GM19043 (cell line): ENCODE results near the gene CAAP1.
"Not testable (repeated sequence)": the region's sequence is repeated elsewhere in the genome, so short reads cannot be mapped to it uniquely, and the experiment has no call there.

Source experiments
- ATAC-seq: cut with Tn5 transposase; IDR thresholded peaks from one replicate; pipeline ENCODE4 v1.9.1; 2021; ENCODE audit warnings: low read depth; ENCODE audit not compliant: unreplicated experiment

CAAP1 gene

DNA sequence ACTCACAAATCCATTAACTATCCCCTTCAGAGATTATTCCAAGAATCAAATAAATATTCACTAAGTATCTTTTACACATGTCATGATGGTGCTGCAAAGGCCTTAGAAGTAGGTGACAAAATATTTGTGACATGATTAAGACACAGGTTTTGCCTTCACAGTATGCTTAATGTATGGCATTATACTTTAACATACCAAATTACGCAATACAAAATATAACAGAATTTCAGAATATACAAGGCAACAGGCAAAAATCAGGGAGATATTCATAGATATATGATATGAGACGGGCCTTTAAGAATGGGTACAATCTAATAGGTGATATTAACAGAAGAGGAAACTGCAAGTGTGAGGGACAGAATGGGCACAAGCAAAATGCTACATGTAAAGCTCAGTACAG lies 41.6 kb downstream of the CAAP1 start:
- no peak for ATAC-seq

GRCh38 chr9:26833792-26834191 lies 58.8 kb downstream of the CAAP1 start:
- ATAC-seq: no peak

DNA sequence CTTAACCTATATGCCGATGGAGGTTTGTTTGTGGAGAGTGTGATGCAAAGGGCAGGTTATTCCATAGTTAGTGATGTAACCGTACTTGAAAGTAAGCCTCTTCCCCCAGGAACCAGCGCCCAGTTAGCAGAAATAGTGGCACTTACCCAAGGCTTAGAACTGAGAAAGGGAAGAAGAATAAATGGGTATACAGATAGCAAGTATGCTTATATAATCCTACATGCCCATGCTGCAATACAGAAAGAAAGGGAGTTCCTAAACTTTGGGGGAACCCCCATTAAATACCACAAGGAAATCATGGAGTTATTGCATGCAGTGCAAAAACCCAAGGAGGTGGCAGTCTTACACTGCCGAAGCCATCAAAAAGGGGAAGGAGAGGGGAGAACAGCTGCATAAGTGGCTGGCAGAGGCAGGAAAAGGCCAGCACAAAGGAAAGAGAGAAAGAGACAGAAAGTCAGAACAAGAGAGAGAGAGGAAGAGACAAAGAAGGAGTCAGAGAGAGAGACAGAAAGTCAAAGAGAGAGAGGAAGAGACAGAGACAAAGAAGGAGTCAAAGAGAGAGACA lies 64.1 kb downstream of the CAAP1 start:
- ATAC-seq: not testable (repeated sequence)

- no peak for ATAC-seq
Measured at GRCh38 chr9:26814799-26815198, 77.8 kb downstream of the CAAP1 start.

DNA sequence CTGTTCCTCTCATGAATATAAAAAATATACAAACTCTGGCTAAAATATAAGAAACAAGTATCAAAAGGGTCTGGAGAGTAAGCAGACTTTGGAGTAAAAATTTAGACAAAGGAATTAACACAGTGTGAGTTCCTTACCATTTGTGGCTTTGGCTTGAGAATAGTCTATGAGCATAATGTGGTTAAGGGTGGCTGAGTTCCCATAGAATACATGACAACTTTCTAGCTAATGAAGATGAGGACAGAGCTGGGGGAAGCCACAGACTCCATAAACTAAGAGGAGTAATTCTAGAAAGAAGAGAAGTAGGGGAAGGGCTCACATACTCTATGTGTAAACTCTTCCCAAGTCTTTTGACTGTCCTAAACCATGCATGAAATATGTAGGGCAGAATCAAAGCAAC lies 79.4 kb downstream of the CAAP1 start:
- no peak for ATAC-seq

DNA sequence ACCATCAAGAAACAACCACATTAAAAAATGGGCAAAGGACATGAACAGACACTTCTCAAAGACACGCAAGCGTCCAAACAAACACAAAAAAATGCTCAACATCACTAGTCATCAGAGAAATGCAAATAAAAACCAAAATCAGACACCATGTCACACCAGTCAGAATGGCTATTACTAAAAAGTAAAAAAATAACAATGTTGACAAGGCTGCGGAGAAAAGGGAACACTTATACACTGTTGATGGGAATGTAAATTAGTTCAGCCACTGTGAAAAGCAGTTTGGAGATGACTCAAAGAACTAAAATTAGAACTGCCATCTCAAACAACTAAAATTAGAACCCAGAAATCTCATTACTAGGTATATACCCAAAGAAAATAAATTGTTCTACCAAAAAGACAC lies 80.4 kb downstream of the CAAP1 start:
- no peak for ATAC-seq

DNA sequence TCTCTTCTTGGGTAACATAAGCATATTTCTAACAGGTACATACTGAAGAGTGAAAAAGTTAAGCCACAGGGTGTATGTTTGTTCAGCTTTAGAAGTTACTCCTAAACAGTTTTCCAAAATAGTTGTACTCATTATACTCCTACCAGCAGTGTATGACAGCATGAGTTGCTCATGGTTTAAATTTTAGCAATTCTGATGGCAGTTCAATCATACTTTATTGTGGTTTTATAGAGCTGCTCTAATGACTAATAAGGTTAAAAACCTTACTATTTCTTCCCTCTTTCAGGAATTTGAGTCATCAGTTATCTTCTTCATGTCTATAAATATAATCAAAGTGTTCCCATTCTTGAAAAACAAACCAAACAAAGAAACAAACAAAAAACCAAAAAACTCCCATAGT lies 81.5 kb downstream of the CAAP1 start:
- ATAC-seq: no peak

DNA sequence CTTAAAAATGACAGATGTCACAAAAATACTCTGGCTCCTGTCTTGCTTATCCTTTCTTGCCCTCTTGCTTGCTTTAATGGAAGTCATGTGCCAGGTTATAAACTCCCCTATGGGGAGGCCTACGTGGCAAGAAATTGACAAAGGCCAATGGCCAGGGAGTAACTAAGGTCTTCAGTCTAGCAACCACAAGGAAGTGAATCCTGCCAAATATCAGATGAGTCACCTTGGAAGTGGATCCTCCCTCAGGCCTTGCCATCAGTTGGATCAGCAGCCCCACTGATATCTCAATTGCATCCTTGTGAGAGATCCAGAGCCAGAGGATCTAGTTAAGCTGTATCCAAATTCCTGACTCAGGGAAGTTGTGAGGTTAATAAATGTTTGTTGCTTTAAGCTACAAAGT lies 82.8 kb downstream of the CAAP1 start:
- no peak for ATAC-seq

GRCh38 chr9:26807161-26807560 lies 85.4 kb downstream of the CAAP1 start:
- ATAC-seq: no peak

- peak; percentile 68 for ATAC-seq
Measured at GRCh38 chr9:26802921-26803320, 89.7 kb downstream of the CAAP1 start.

GRCh38 chr9:26801772-26802171 lies 90.8 kb downstream of the CAAP1 start:
- ATAC-seq: no peak

DNA sequence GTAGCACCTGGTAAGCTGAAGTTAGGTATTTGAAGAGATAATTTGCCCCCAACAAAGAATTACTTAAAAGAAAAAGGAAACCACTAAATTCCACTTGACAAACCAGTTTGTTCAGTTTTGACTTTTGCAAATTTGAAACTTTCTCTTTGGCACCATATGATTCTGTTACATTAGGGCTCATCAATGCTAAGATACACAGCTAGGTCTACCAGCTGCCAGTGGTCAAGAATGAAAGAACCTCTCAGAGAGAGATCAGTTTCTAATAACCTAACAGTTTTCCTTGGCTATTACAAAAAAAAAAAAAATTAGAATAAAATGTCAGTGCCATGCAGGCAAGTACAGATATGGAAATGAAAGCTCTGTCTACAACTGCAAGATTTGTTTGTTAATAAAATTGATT lies 92.3 kb downstream of the CAAP1 start:
- no peak for ATAC-seq

- ATAC-seq: no peak
Measured at GRCh38 chr9:26791274-26791673, 101.3 kb downstream of the CAAP1 start.
